H9 (cell line): ENCODE results near the gene HLA-DRB1. TPM values are rescaled to one million over a fixed set of nuclear protein-coding genes. Genes with fewer than 3 reads are reported as not detected.
A peak's percentile ranks its signal among the peaks of the same experiment; 100 is the strongest.

ENCODE experiments used
- DNase-seq: peaks from one replicate; pipeline ENCODE4 v3.0.0-alpha.2; 2017
- H2AFZ ChIP-seq: one replicate; pipeline ENCODE4 v1.6.1; 2013; ENCODE audit warnings: mild to moderate bottlenecking, low read length, control low read depth, moderate library complexity
- H2AK5ac ChIP-seq: 2 replicates; pipeline ENCODE4 v1.6.1; 2013; ENCODE audit warnings: low read length, control low read depth, mixed read lengths; ENCODE audit not compliant: insufficient read length
- H2BK120ac ChIP-seq: one replicate; pipeline ENCODE4 v1.6.1; 2013; ENCODE audit warnings: low read depth, mild to moderate bottlenecking, low read length, control low read depth, inconsistent platforms; ENCODE audit not compliant: poor library complexity, severe bottlenecking
- H2BK12ac ChIP-seq: 2 replicates; pipeline ENCODE4 v1.6.1; 2013; ENCODE audit warnings: low read length, control low read depth, mixed read lengths, low read depth; ENCODE audit not compliant: insufficient read length
- H2BK15ac ChIP-seq: 2 replicates; pipeline ENCODE4 v1.6.1; 2013; ENCODE audit warnings: low read depth, low read length, control low read depth
- H2BK20ac ChIP-seq: one replicate; pipeline ENCODE4 v1.6.1; 2013; ENCODE audit warnings: low read depth, mild to moderate bottlenecking, low read length, control low read depth, inconsistent platforms; ENCODE audit not compliant: poor library complexity, severe bottlenecking
- H2BK5ac ChIP-seq: 2 replicates; pipeline ENCODE4 v1.6.1; 2013; ENCODE audit warnings: low read length, control low read depth, mixed read lengths; ENCODE audit not compliant: insufficient read length
- H3K14ac ChIP-seq: 2 replicates; pipeline ENCODE4 v1.6.1; 2013; ENCODE audit warnings: low read length, control low read depth; ENCODE audit not compliant: insufficient read depth
- H3K18ac ChIP-seq: 2 replicates; pipeline ENCODE4 v1.6.1; 2013; ENCODE audit warnings: low read depth, mild to moderate bottlenecking, mixed read lengths, low read length, control low read depth; ENCODE audit not compliant: insufficient read length
- H3K23ac ChIP-seq: 2 replicates; pipeline ENCODE4 v1.6.1; 2013; ENCODE audit warnings: low read length, control low read depth, mixed read lengths, low read depth; ENCODE audit not compliant: insufficient read length
- H3K23me2 ChIP-seq: 2 replicates; pipeline ENCODE4 v1.6.1; 2013; ENCODE audit warnings: low read depth, mild to moderate bottlenecking, mixed read lengths, low read length, control low read depth; ENCODE audit not compliant: insufficient read length, poor library complexity, severe bottlenecking
- H3K27ac ChIP-seq: 2 replicates; pipeline ENCODE4 v1.5.1; 2013; ENCODE audit warnings: low read length, control low read depth, mixed read lengths, low read depth; ENCODE audit not compliant: insufficient read length
- H3K27me3 ChIP-seq: 2 replicates; pipeline ENCODE4 v1.6.1; 2013; ENCODE audit warnings: low read length, control low read depth, inconsistent platforms; ENCODE audit not compliant: insufficient read depth
- H3K4ac ChIP-seq: 2 replicates; pipeline ENCODE4 v1.6.1; 2013; ENCODE audit warnings: low read depth, mild to moderate bottlenecking, control low read depth, inconsistent platforms, low read length, moderate library complexity
- H3K4me1 ChIP-seq: 2 replicates; pipeline ENCODE4 v1.6.1; 2013; ENCODE audit warnings: low read length, control low read depth, inconsistent platforms; ENCODE audit not compliant: insufficient read depth
- H3K4me2 ChIP-seq: 2 replicates; pipeline ENCODE4 v1.6.1; 2013; ENCODE audit warnings: low read length, control low read depth, mixed read lengths; ENCODE audit not compliant: insufficient read length, insufficient read depth
- H3K56ac ChIP-seq: 2 replicates; pipeline ENCODE4 v1.6.1; 2013; ENCODE audit warnings: low read depth, mild to moderate bottlenecking, mixed read lengths, low read length, control low read depth; ENCODE audit not compliant: insufficient read length
- H3K79me1 ChIP-seq: 2 replicates; pipeline ENCODE4 v1.6.1; 2013; ENCODE audit warnings: low read depth, mild to moderate bottlenecking, moderate library complexity, low read length, control low read depth, inconsistent platforms; ENCODE audit not compliant: insufficient read depth, poor library complexity, severe bottlenecking
- H3K79me2 ChIP-seq: 2 replicates; pipeline ENCODE4 v1.6.1; 2013; ENCODE audit warnings: low read length, control low read depth, inconsistent platforms; ENCODE audit not compliant: insufficient read depth
- H3K9ac ChIP-seq: 2 replicates; pipeline ENCODE4 v1.6.1; 2013; ENCODE audit warnings: low read length, control low read depth, mixed read lengths; ENCODE audit not compliant: insufficient read length; ENCODE audit errors: extremely low read depth
- H3K9me3 ChIP-seq: one replicate; pipeline ENCODE4 v1.6.1; 2013; ENCODE audit warnings: low read depth, low read length, inconsistent platforms; ENCODE audit not compliant: control insufficient read depth
- H3T11ph ChIP-seq: one replicate; pipeline ENCODE4 v1.6.1; 2013; ENCODE audit warnings: mild to moderate bottlenecking, low read length, control low read depth, inconsistent platforms
- H4K20me1 ChIP-seq: one replicate; pipeline ENCODE4 v1.6.1; 2013; ENCODE audit not compliant: control insufficient read depth, insufficient read length, insufficient read depth
- H4K5ac ChIP-seq: 2 replicates; pipeline ENCODE4 v1.6.1; 2013; ENCODE audit warnings: low read depth, mild to moderate bottlenecking, mixed read lengths, low read length, control low read depth; ENCODE audit not compliant: insufficient read length
- H4K8ac ChIP-seq: replicated peaks from 2 replicates; pipeline ENCODE4 v1.6.1; 2013; ENCODE audit warnings: low read length, control low read depth, mixed read lengths, low read depth; ENCODE audit not compliant: insufficient read length
- H4K91ac ChIP-seq: 2 replicates; pipeline ENCODE4 v1.6.1; 2013; ENCODE audit warnings: low read depth, mild to moderate bottlenecking, moderate library complexity, mixed read lengths, low read length, control low read depth; ENCODE audit not compliant: insufficient read length
- H3K27ac Mint-ChIP-seq, 3 experiments: 2 replicates in 2 of 3; 3 replicates in 1 of 3; pipeline ENCODE4 v1.8.0; 2020 to 2021; ENCODE audit warnings: mixed read lengths in 3 of 3, mild to moderate bottlenecking in 1 of 3, moderate library complexity in 1 of 3
- H3K27me3 Mint-ChIP-seq: 2 replicates; pipeline ENCODE4 v1.8.0; 2021; ENCODE audit warnings: low read depth, mild to moderate bottlenecking, moderate library complexity, mixed read lengths
- H3K36me3 Mint-ChIP-seq, 3 experiments: 2 replicates in 2 of 3; 3 replicates in 1 of 3; pipeline ENCODE4 v1.8.0; 2020 to 2021; ENCODE audit warnings: low read depth in 3 of 3, mixed read lengths in 3 of 3; ENCODE audit not compliant: insufficient read depth in 1 of 3
- H3K4me1 Mint-ChIP-seq, 2 experiments: 2 replicates each; pipeline ENCODE4 v1.8.0; 2020; ENCODE audit warnings: mixed read lengths in 2 of 2
- H3K4me3 Mint-ChIP-seq, 2 experiments: 2 replicates in 1 of 2; 3 replicates in 1 of 2; pipeline ENCODE4 v1.8.0; 2020 to 2021; ENCODE audit warnings: mild to moderate bottlenecking in 2 of 2, mixed read lengths in 2 of 2, moderate library complexity in 1 of 2
- H3K9me3 Mint-ChIP-seq, 2 experiments: 2 replicates in 1 of 2; 3 replicates in 1 of 2; pipeline ENCODE4 v1.8.0; 2020; ENCODE audit warnings: mild to moderate bottlenecking in 2 of 2, mixed read lengths in 2 of 2, moderate library complexity in 1 of 2
- WGBS: extraction: QIAGEN DNeasy Blood & Tissue Kit; methylation state at CpG from one replicate; pipeline ENCODE4 v1.1.7; 2013; ENCODE audit warnings: missing lambda C conversion rate, low lambda C conversion rate, mixed read lengths; ENCODE audit not compliant: insufficient read length; ENCODE audit errors: extremely low coverage; 5-methylcytosine and 5-hydroxymethylcytosine counted together
- total RNA-seq: library from RNA; stranded (reverse); gene quantifications from 2 replicates; pipeline ENCODE4 v1.2.1, GENCODE V29; 2021
- TF ChIP-seq, protein P1 (sequence below): fragments of 200-600 bp; sonication (generic); conservative IDR thresholded peaks from 3 replicates; pipeline ENCODE4 v1.8.0; 2021; ENCODE audit warnings: antibody characterized with exemption, mild to moderate bottlenecking

HLA-DRB1 gene
- total RNA-seq, 1 experiment from 2014 or later = 25.9 TPM

DNA sequence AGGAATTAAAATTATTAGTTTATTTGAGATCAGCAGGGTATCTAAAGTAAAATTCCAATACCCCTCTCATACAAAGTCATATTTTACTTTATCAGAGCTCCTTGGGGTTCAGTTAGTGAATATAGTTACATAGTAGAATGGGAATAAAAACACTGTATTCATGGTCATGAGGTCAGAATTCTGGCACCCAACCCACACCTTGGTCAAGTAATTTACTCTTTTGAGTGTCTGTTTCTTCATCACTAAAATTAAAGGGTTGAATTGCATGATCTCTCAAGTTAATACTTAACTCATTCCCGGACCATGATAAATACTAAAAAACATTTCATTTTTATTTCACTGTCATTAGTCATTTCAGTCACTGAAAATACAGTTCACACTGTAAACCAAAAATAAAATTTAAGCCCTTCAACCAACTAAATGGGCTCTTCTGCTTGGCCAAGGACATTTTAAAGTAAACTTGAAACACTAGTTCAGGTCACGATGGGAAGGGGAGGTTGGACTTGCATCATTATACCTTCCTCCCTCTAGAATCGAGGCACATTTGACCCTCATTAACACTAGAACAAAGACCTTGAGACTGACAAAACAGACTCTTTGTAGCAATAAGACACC, 21.1 kb upstream of the HLA-DRB1 start:
- H3K23ac ChIP-seq = no peak overlapping the region
- H2AK5ac ChIP-seq = no peak overlapping the region
- H3K4me1 ChIP-seq = peaks cover 2% of the 10 kb centered on the region; the same call in 1 of the 2 replicates
- peak overlapping the region; percentile 48 for H3T11ph ChIP-seq
- H4K5ac ChIP-seq = no peak overlapping the region
- H4K91ac ChIP-seq = no peak overlapping the region
- no peak overlapping the region for H3K4ac ChIP-seq
- peaks cover 6 to 13% of the 10 kb centered on the region in 2 experiments for H3K4me1 Mint-ChIP-seq
- H3K9me3 Mint-ChIP-seq = no peaks in the 10 kb centered on the region
- no peak overlapping the region for H3K56ac ChIP-seq
- H2BK120ac ChIP-seq = no peak overlapping the region
- no peak overlapping the region for H3K4me3 Mint-ChIP-seq
- H3K27me3 Mint-ChIP-seq = no peaks in the 10 kb centered on the region
- H3K27ac ChIP-seq = no peak overlapping the region
- H2BK5ac ChIP-seq = no peak overlapping the region
- no peak overlapping the region for H2BK15ac ChIP-seq
- peak overlapping the region; percentile 42 for H3K18ac ChIP-seq
- H3K27me3 ChIP-seq = no peaks in the 10 kb centered on the region
- no peaks in the 10 kb centered on the region for H3K79me2 ChIP-seq
- H3K4me2 ChIP-seq = no peak overlapping the region
- no peaks in the 10 kb centered on the region for H3K23me2 ChIP-seq
- H3K9ac ChIP-seq = no peak overlapping the region
- H3K27ac Mint-ChIP-seq = peak overlapping the region in 1 of 3 experiments; percentile 19; a peak in 1 of 7 replicates
- H4K20me1 ChIP-seq = no peaks in the 10 kb centered on the region
- TF ChIP-seq, protein P1, sequence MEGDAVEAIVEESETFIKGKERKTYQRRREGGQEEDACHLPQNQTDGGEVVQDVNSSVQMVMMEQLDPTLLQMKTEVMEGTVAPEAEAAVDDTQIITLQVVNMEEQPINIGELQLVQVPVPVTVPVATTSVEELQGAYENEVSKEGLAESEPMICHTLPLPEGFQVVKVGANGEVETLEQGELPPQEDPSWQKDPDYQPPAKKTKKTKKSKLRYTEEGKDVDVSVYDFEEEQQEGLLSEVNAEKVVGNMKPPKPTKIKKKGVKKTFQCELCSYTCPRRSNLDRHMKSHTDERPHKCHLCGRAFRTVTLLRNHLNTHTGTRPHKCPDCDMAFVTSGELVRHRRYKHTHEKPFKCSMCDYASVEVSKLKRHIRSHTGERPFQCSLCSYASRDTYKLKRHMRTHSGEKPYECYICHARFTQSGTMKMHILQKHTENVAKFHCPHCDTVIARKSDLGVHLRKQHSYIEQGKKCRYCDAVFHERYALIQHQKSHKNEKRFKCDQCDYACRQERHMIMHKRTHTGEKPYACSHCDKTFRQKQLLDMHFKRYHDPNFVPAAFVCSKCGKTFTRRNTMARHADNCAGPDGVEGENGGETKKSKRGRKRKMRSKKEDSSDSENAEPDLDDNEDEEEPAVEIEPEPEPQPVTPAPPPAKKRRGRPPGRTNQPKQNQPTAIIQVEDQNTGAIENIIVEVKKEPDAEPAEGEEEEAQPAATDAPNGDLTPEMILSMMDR = no peak
- H2AFZ ChIP-seq = no peak overlapping the region
- H3K14ac ChIP-seq = no peak overlapping the region
- no peak for DNase-seq
- no CpG with 5 or more reads among the region's 3 CpGs for WGBS
- no peak overlapping the region for H4K8ac ChIP-seq
- no peaks in the 10 kb centered on the region for H3K36me3 Mint-ChIP-seq
- no peaks in the 10 kb centered on the region for H3K9me3 ChIP-seq
- peak overlapping the region; percentile 34 for H2BK20ac ChIP-seq
- H2BK12ac ChIP-seq = peak overlapping the region; percentile 10
- no peaks in the 10 kb centered on the region for H3K79me1 ChIP-seq
